Stimulated activated CD8-positive, alpha-beta memory T cell treated with anti-CD3 and anti-CD28 coated beads, Interleukin-4, amount 100 ng/mL, for 4 hours (primary cell): Measurements from ENCODE around the gene ATP6V1F.

Experiments
- DNase-seq, 2 donors: peaks; one replicate each; pipeline ENCODE4 v3.0.0-alpha.2; 2020; ENCODE audit warnings: low read depth in 2 of 2, low spot score in 1 of 2

The ATP6V1F gene

DNA sequence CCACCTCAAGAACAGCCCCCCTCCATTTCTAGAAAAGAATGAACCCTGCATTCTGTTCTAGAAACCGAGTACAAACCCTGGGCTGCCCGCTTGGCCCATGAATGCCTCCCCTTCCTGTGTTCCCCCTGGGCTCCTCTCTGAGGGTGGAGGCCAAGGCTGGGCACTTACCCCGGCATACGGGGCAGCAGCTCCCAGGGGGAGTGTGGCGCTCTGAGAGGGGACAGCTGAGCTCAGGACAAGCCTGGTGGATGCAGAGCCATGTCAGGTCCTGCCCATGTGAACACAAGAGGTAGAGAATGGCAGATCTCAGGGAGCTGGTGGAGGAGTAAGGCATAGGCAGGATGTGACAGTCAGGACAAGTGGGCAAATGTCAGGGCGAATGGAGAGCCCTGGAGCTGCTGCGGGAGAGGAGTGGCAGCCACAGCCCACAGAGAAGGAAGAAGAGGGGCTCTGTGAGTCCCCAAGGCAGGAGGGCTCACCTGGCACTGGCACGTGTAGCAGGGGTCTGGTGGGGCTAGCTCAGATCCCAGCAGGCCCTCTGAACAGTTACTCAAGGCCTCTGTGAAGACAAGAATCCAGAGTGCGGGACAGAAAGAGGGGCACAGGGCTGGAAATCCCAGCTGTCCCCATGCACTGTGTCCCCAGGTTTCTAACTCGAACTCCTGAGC lies 18.9 kb downstream of the ATP6V1F start:
- no peak for DNase-seq

DNA sequence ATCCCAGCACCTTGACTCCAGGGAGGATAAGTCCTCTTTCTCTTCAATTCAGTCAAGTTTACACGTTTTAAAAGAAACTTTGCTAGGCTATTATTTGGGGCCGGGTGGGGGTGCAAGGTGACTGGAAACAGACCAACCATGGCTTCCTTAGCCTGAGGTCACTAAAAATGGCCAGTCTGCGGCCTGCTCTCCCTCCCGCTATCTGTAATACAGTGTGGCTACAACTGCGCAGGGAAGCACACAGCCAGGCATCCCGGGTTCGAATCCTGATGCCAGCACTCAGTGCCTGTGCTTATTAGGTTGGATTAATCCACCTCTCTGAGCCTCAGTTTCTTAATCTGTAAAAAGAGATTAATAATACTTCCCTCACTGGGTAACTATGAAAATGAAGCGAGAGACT lies 19.5 kb downstream of the ATP6V1F start:
- DNase-seq: no peak

- DNase-seq: peak; percentile 56 to 85
These were observed 21.2 kb downstream of the ATP6V1F start for GRCh38 chr7:128883622-128884448.

DNA sequence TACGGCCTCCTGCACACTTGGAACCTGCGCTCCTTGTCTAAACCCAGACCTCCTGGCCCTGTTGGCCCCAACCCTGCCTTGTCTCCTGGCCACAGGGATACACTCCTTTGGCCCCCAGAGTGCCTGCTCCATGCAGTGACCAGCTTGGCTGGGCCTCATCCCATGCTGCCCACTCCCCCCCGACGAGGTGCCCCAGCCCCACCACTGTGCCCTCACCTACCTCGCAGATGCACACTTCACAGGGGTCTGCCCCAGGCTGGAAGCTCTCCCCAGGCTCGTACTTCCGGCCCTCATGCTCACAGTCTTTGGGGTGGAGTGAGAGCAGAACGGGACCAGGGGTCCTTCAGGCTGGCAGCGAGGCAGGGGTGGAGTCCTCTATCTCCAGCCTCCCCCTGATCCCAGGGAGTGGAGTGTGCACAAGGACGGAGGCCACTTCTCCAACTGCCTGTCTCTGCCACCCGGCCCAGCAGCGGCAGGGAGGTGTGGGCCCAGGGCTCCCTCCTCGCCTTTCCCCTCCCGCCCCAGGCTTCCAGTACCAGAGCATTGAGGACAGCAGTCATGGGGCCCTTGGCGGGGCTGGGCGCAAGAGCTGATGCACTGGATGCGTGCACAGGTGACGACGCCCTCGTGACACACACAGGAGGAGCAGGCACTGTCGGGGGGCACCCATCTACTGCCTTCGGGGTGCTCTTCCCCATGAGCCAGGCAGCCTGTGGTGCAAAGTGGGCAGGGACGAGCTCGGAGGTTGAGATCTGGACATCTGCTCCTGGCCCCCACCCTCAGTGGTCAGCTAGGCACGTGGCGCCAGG lies 22.1 kb downstream of the ATP6V1F start:
- no peak for DNase-seq

DNA sequence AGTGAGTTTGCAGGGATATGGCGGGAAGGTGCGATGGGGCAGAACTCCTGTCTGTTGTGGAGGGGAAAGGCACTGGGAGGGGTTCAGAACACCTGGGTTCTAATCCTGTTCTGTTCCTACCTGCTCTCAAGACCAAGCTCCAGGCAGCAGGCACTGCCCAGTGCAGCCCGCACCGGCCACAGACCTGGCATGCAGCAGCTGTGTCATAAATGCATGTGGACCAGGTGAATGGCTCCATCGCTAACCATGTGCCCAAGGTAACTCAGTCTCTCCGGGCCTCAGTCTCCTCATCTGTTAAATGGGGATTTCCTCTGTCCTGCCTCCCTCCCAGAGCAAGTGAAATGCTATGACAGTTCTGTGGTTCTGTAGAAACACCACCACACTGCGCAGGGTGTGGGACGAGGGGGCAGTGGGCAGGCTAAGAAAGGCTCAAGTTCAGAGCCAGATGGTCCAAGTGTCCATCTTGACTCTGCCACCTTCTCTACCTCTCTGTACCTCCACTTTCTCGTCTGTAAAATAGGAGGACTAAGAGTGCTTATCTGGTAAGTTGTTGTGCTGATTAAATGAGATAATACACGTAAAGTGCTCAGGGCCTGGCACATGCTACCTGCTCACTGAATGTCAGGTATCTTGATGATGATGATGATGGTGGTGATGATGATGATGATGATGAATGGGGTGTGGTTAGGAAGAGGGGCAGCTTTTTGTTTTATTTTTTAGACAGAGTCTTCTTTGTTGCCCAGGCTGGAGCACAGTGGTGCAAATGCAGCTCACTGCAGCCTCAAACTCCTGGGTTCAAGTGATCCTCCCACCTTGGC lies 22.9 kb downstream of the ATP6V1F start:
- no peak for DNase-seq

DNA sequence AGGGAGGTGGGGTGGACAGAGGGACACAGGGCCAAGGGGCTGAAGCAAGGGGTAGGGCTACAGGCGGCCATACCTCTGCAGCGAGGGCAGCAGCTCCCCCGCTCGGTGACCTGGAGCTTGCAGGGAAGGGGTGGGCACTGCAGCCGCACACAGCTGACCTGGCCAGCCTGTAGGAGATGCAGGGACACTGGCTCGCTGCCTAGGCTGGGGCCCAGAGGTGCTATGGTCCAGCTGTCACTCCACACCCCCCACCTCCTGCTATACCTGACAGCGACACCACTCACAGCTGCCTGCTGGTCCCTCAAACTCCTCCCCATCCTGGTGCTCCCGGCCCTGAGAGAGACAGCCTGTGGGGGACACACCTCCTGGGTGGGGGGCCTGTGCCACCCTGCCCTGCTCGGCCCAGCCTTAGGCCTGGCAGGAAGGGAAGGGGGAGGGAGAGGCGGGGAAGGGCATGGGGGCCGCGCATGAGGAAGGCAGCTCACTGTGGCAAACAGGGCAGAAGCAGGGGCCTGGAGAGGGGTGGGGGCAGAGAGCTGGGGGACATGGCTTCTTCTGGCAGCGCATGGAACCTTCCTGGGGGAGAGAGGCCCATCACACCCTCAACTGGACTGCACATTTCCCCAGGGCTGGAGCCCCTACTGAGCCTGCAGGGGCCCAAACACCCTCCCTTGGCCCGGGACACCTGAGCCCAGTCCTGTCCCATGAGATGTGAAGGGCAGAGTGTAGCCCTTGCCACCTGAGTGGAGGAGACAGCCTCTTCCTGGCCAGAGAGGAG lies 23.9 kb downstream of the ATP6V1F start:
- no peak for DNase-seq

DNA sequence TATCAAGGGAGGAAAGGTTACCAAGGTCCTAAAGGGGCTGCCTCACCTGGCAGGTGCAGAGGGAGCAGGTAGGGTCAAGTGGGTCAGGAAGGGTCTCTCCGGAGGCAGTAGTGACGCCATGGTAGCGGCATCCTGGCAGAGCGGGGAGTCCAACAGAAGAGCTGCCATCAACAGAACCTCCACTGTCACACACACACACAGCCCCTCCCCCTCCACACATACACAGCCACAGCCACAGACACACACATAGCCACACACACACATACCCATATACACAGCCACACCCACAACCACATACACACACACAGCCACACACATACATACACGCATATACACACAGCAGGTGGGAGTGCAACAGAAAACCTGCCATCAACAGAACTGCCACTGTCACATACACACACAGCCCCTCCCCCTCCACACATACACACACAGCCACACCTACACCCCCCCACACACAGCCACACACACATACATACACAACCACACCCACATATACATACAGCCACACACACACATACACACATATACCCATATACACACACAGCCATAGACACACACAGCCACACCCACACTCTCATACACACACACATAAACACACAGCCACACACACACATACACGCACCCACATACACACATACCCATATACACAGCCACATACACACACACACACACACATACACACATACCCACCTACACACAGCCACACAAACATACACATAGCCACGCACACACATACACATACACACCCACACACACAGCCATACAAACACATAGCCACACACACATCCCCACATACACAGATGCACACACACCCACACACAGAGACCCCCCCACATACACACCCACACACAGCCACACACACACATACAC lies 24.7 kb downstream of the ATP6V1F start:
- DNase-seq: no peak

GRCh38 chr7:128888039-128888755 lies 25.5 kb downstream of the ATP6V1F start:
- DNase-seq: no peak

GRCh38 chr7:128888756-128889095 lies 26.1 kb downstream of the ATP6V1F start:
- DNase-seq: no peak

GRCh38 chr7:128889121-128889520 lies 26.5 kb downstream of the ATP6V1F start:
- no peak for DNase-seq

GRCh38 chr7:128890306-128891109 lies 27.9 kb downstream of the ATP6V1F start:
- no peak for DNase-seq

GRCh38 chr7:128891110-128891941 lies 28.7 kb downstream of the ATP6V1F start:
- DNase-seq: no peak

- DNase-seq: no peak
These were observed 29.2 kb downstream of the ATP6V1F start for GRCh38 chr7:128891942-128892269.

- DNase-seq: no peak
These were observed 30.0 kb downstream of the ATP6V1F start for GRCh38 chr7:128892521-128893250.

GRCh38 chr7:128893251-128894100 lies 30.8 kb downstream of the ATP6V1F start:
- DNase-seq: no peak

- DNase-seq: no peak
These were observed 31.4 kb downstream of the ATP6V1F start for GRCh38 chr7:128894101-128894440.
